NT2/D1 (cell line): ENCODE data around the gene ADCY7.

Experiments used
- YY1 ChIP-seq: IDR thresholded peaks from 2 replicates; pipeline ENCODE4 v1.6.1; 2011; ENCODE audit not compliant: insufficient read length, insufficient read depth
- ZNF274 ChIP-seq: IDR thresholded peaks from 2 replicates; pipeline ENCODE4 v1.6.1; 2011; ENCODE audit warnings: mild to moderate bottlenecking, low read depth, low read length

DNA sequence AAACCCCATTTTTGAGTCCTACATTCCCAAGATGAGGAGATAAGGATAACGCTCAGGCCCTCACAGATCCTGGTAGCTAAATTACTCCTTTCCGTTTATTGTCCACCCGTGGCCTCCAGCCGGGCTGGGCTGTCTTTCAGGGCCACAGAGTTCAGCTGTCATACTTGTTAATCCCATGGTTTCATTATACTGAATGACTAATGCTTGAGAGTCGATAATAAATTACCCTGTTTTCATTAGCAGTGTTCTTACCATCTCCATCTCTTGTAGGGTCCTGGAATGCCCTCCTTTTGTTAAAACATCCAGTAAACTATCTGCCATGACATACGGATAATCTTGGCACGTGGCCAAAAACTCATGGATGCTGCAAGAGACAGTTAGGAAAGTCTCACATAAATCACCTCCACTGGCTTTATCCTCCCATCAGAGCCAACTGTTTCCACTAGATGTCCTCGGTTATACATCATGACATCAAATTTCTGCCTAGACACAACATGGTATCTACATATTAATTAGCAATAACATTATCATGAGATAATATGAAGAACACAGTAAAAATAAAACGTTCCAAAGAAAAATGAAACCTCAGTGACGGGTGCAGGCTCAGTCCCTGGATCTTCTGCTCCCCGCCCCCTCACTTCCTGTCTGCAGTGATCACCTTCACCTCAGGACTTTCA, 57.1 kb downstream of the ADCY7 start:
- TF ChIP-seq YY1 (no peak), ZNF274 (no peak)
